ENCODE results near the gene PLCL1.

The PLCL1 gene

GRCh38 chr2:198040835-198041234, 236.4 kb downstream of the PLCL1 start:
- no peaks in the 10 kb centered on the region for H3K9me3 ChIP-seq (ENCODE audit: control insufficient read depth, insufficient read depth, low read depth, low read length)
- H3K4me3 ChIP-seq (ENCODE audit: low read depth, low read length), result no peak overlapping the region
- peaks cover 3% of the 10 kb centered on the region; the same call in 1 of the 2 replicates for H3K4me1 ChIP-seq (ENCODE audit: control insufficient read depth, insufficient read depth, low read length)
- H3K27me3 ChIP-seq (ENCODE audit: control insufficient read depth, insufficient read depth, low read length), result no peaks in the 10 kb centered on the region
- no peak overlapping the region for H3K9ac ChIP-seq (ENCODE audit: low read length)
- H3K36me3 ChIP-seq (ENCODE audit: control insufficient read depth, insufficient read depth, low read length), result no peaks in the 10 kb centered on the region
- no peak overlapping the region for H3K27ac ChIP-seq (ENCODE audit: low read depth, low read length)

GRCh38 chr2:198042189-198042588, 237.8 kb downstream of the PLCL1 start:
- no peaks in the 10 kb centered on the region for H3K36me3 ChIP-seq (ENCODE audit: control insufficient read depth, insufficient read depth, low read length)
- no peak overlapping the region for H3K27ac ChIP-seq (ENCODE audit: low read depth, low read length)
- H3K9me3 ChIP-seq (ENCODE audit: control insufficient read depth, insufficient read depth, low read depth, low read length), result no peaks in the 10 kb centered on the region
- H3K9ac ChIP-seq (ENCODE audit: low read length), result no peak overlapping the region
- H3K4me1 ChIP-seq (ENCODE audit: control insufficient read depth, insufficient read depth, low read length), result peaks cover 3% of the 10 kb centered on the region; the same call in 1 of the 2 replicates
- H3K4me3 ChIP-seq (ENCODE audit: low read depth, low read length), result no peak overlapping the region
- no peaks in the 10 kb centered on the region for H3K27me3 ChIP-seq (ENCODE audit: control insufficient read depth, insufficient read depth, low read length)

GRCh38 chr2:198044777-198045176, 240.4 kb downstream of the PLCL1 start:
- no peaks in the 10 kb centered on the region for H3K36me3 ChIP-seq (ENCODE audit: control insufficient read depth, insufficient read depth, low read length)
- no peaks in the 10 kb centered on the region for H3K27me3 ChIP-seq (ENCODE audit: control insufficient read depth, insufficient read depth, low read length)
- no peak overlapping the region for H3K9ac ChIP-seq (ENCODE audit: low read length)
- no peak overlapping the region for H3K4me3 ChIP-seq (ENCODE audit: low read depth, low read length)
- H3K4me1 ChIP-seq (ENCODE audit: control insufficient read depth, insufficient read depth, low read length), result peaks cover 3% of the 10 kb centered on the region; the same call in 1 of the 2 replicates
- no peak overlapping the region for H3K27ac ChIP-seq (ENCODE audit: low read depth, low read length)
- no peaks in the 10 kb centered on the region for H3K9me3 ChIP-seq (ENCODE audit: control insufficient read depth, insufficient read depth, low read depth, low read length)

GRCh38 chr2:198045227-198045626, 240.8 kb downstream of the PLCL1 start:
- Histone ChIP-seq H3K4me1 (ENCODE audit: control insufficient read depth, insufficient read depth, low read length) (peaks cover 3% of the 10 kb centered on the region; the same call in 1 of the 2 replicates), H3K27ac (ENCODE audit: low read depth, low read length) (no peak overlapping the region), H3K9ac (ENCODE audit: low read length) (no peak overlapping the region), H3K4me3 (ENCODE audit: low read depth, low read length) (no peak overlapping the region), H3K36me3 (ENCODE audit: control insufficient read depth, insufficient read depth, low read length) (no peaks in the 10 kb centered on the region), H3K27me3 (ENCODE audit: control insufficient read depth, insufficient read depth, low read length) (no peaks in the 10 kb centered on the region), H3K9me3 (ENCODE audit: control insufficient read depth, insufficient read depth, low read depth, low read length) (no peaks in the 10 kb centered on the region)

- Histone ChIP-seq H3K4me3 (ENCODE audit: low read depth, low read length) (no peak overlapping the region), H3K27me3 (ENCODE audit: control insufficient read depth, insufficient read depth, low read length) (no peaks in the 10 kb centered on the region), H3K9me3 (ENCODE audit: control insufficient read depth, insufficient read depth, low read depth, low read length) (no peaks in the 10 kb centered on the region), H3K27ac (ENCODE audit: low read depth, low read length) (no peak overlapping the region), H3K9ac (ENCODE audit: low read length) (no peak overlapping the region), H3K4me1 (ENCODE audit: control insufficient read depth, insufficient read depth, low read length) (no peaks in the 10 kb centered on the region), H3K36me3 (ENCODE audit: control insufficient read depth, insufficient read depth, low read length) (no peaks in the 10 kb centered on the region)
Measured at GRCh38 chr2:198052741-198053140, 248.3 kb downstream of the PLCL1 start.

GRCh38 chr2:198053148-198053547, 248.8 kb downstream of the PLCL1 start:
- Histone ChIP-seq H3K4me1 (ENCODE audit: control insufficient read depth, insufficient read depth, low read length) (no peaks in the 10 kb centered on the region), H3K27me3 (ENCODE audit: control insufficient read depth, insufficient read depth, low read length) (no peaks in the 10 kb centered on the region), H3K4me3 (ENCODE audit: low read depth, low read length) (no peak overlapping the region), H3K9me3 (ENCODE audit: control insufficient read depth, insufficient read depth, low read depth, low read length) (no peaks in the 10 kb centered on the region), H3K36me3 (ENCODE audit: control insufficient read depth, insufficient read depth, low read length) (no peaks in the 10 kb centered on the region), H3K27ac (ENCODE audit: low read depth, low read length) (no peak overlapping the region), H3K9ac (ENCODE audit: low read length) (no peak overlapping the region)

GRCh38 chr2:198053776-198054175, 249.4 kb downstream of the PLCL1 start:
- no peaks in the 10 kb centered on the region for H3K9me3 ChIP-seq (ENCODE audit: control insufficient read depth, insufficient read depth, low read depth, low read length)
- no peak overlapping the region for H3K4me3 ChIP-seq (ENCODE audit: low read depth, low read length)
- H3K36me3 ChIP-seq (ENCODE audit: control insufficient read depth, insufficient read depth, low read length), result no peaks in the 10 kb centered on the region
- no peak overlapping the region for H3K9ac ChIP-seq (ENCODE audit: low read length)
- no peak overlapping the region for H3K27ac ChIP-seq (ENCODE audit: low read depth, low read length)
- H3K27me3 ChIP-seq (ENCODE audit: control insufficient read depth, insufficient read depth, low read length), result no peaks in the 10 kb centered on the region
- no peaks in the 10 kb centered on the region for H3K4me1 ChIP-seq (ENCODE audit: control insufficient read depth, insufficient read depth, low read length)

- Histone ChIP-seq H3K27ac (ENCODE audit: low read depth, low read length) (no peak overlapping the region), H3K9ac (ENCODE audit: low read length) (no peak overlapping the region), H3K4me3 (ENCODE audit: low read depth, low read length) (no peak overlapping the region), H3K36me3 (ENCODE audit: control insufficient read depth, insufficient read depth, low read length) (no peaks in the 10 kb centered on the region), H3K27me3 (ENCODE audit: control insufficient read depth, insufficient read depth, low read length) (no peaks in the 10 kb centered on the region), H3K9me3 (ENCODE audit: control insufficient read depth, insufficient read depth, low read depth, low read length) (no peaks in the 10 kb centered on the region), H3K4me1 (ENCODE audit: control insufficient read depth, insufficient read depth, low read length) (no peaks in the 10 kb centered on the region)
Measured at GRCh38 chr2:198054299-198054698, 249.9 kb downstream of the PLCL1 start.

- H3K27ac ChIP-seq (ENCODE audit: low read depth, low read length), result no peak overlapping the region
- no peaks in the 10 kb centered on the region for H3K9me3 ChIP-seq (ENCODE audit: control insufficient read depth, insufficient read depth, low read depth, low read length)
- no peaks in the 10 kb centered on the region for H3K4me1 ChIP-seq (ENCODE audit: control insufficient read depth, insufficient read depth, low read length)
- no peaks in the 10 kb centered on the region for H3K36me3 ChIP-seq (ENCODE audit: control insufficient read depth, insufficient read depth, low read length)
- H3K9ac ChIP-seq (ENCODE audit: low read length), result no peak overlapping the region
- no peak overlapping the region for H3K4me3 ChIP-seq (ENCODE audit: low read depth, low read length)
- no peaks in the 10 kb centered on the region for H3K27me3 ChIP-seq (ENCODE audit: control insufficient read depth, insufficient read depth, low read length)
Measured at GRCh38 chr2:198055716-198056115, 251.3 kb downstream of the PLCL1 start.

- Histone ChIP-seq H3K4me3 (ENCODE audit: low read depth, low read length) (no peak overlapping the region), H3K27ac (ENCODE audit: low read depth, low read length) (no peak overlapping the region), H3K9me3 (ENCODE audit: control insufficient read depth, insufficient read depth, low read depth, low read length) (no peaks in the 10 kb centered on the region), H3K36me3 (ENCODE audit: control insufficient read depth, insufficient read depth, low read length) (no peaks in the 10 kb centered on the region), H3K9ac (ENCODE audit: low read length) (no peak overlapping the region), H3K27me3 (ENCODE audit: control insufficient read depth, insufficient read depth, low read length) (no peaks in the 10 kb centered on the region), H3K4me1 (ENCODE audit: control insufficient read depth, insufficient read depth, low read length) (no peaks in the 10 kb centered on the region)
Measured at GRCh38 chr2:198056836-198057235, 252.4 kb downstream of the PLCL1 start.

- Histone ChIP-seq H3K27ac (ENCODE audit: low read depth, low read length) (no peak overlapping the region), H3K27me3 (ENCODE audit: control insufficient read depth, insufficient read depth, low read length) (no peaks in the 10 kb centered on the region), H3K9ac (ENCODE audit: low read length) (no peak overlapping the region), H3K4me1 (ENCODE audit: control insufficient read depth, insufficient read depth, low read length) (no peaks in the 10 kb centered on the region), H3K4me3 (ENCODE audit: low read depth, low read length) (no peak overlapping the region), H3K36me3 (ENCODE audit: control insufficient read depth, insufficient read depth, low read length) (no peaks in the 10 kb centered on the region), H3K9me3 (ENCODE audit: control insufficient read depth, insufficient read depth, low read depth, low read length) (no peaks in the 10 kb centered on the region)
Measured at GRCh38 chr2:198059800-198060199, 255.4 kb downstream of the PLCL1 start.

- Histone ChIP-seq H3K9ac (ENCODE audit: low read length) (no peak overlapping the region), H3K4me3 (ENCODE audit: low read depth, low read length) (no peak overlapping the region), H3K27me3 (ENCODE audit: control insufficient read depth, insufficient read depth, low read length) (no peaks in the 10 kb centered on the region), H3K4me1 (ENCODE audit: control insufficient read depth, insufficient read depth, low read length) (no peaks in the 10 kb centered on the region), H3K9me3 (ENCODE audit: control insufficient read depth, insufficient read depth, low read depth, low read length) (no peaks in the 10 kb centered on the region), H3K27ac (ENCODE audit: low read depth, low read length) (no peak overlapping the region), H3K36me3 (ENCODE audit: control insufficient read depth, insufficient read depth, low read length) (no peaks in the 10 kb centered on the region)
Measured at GRCh38 chr2:198060277-198060676, 255.9 kb downstream of the PLCL1 start.
